Stimulated activated CD4-positive, alpha-beta T cell treated with anti-CD3 and anti-CD28 coated beads, Interleukin-1b, Interleukin-23, amount 100 ng/mL, for 1 hour (primary cell): ENCODE measurements around the gene ZNF593OS.

Experiments
- DNase-seq, 2 donors: peaks; one replicate each; pipeline ENCODE4 v3.0.0-alpha.2; 2020; ENCODE audit warnings: low read depth in 2 of 2

The ZNF593OS gene

GRCh38 chr1:26126321-26127084, 45.1 kb downstream of the ZNF593OS start:
- DNase-seq = peak in 1 of 2 donors; percentile 22

GRCh38 chr1:26125946-26126320, 45.7 kb downstream of the ZNF593OS start:
- no peak for DNase-seq

GRCh38 chr1:26125382-26125781, 46.2 kb downstream of the ZNF593OS start:
- no peak for DNase-seq

- no peak for DNase-seq
These were observed 47.0 kb downstream of the ZNF593OS start for GRCh38 chr1:26124418-26125331.

- no peak for DNase-seq
These were observed 48.4 kb downstream of the ZNF593OS start for GRCh38 chr1:26122988-26123973.

- no peak for DNase-seq
These were observed 49.5 kb downstream of the ZNF593OS start for GRCh38 chr1:26121854-26122773.

- DNase-seq = no peak
These were observed 51.6 kb downstream of the ZNF593OS start for GRCh38 chr1:26119892-26120608.
